ENCODE measurements around the gene LPP.

LPP gene, protein sequence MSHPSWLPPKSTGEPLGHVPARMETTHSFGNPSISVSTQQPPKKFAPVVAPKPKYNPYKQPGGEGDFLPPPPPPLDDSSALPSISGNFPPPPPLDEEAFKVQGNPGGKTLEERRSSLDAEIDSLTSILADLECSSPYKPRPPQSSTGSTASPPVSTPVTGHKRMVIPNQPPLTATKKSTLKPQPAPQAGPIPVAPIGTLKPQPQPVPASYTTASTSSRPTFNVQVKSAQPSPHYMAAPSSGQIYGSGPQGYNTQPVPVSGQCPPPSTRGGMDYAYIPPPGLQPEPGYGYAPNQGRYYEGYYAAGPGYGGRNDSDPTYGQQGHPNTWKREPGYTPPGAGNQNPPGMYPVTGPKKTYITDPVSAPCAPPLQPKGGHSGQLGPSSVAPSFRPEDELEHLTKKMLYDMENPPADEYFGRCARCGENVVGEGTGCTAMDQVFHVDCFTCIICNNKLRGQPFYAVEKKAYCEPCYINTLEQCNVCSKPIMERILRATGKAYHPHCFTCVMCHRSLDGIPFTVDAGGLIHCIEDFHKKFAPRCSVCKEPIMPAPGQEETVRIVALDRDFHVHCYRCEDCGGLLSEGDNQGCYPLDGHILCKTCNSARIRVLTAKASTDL

GRCh38 chr3:188154014-188154808 lies at the start of gene LPP:
Gene LPP (plus strand): TSS chr3:188154157. CDS start chr3:188406121, 251,964 bp downstream.
- Histone ChIP-seq H3K27ac (ENCODE audit: low read depth, low read length) (peak within 1 kb of the TSS; percentile 47), H3K4me3 (ENCODE audit: low read length) (peak within 1 kb of the TSS; percentile 76), H3K79me2 (ENCODE audit: control insufficient read depth, low read length) (peaks cover 29% of the 10 kb centered on the region), H4K20me1 (ENCODE audit: control insufficient read depth, insufficient read depth, low read depth, low read length) (no peaks in the 10 kb centered on the region), H3K4me1 (ENCODE audit: control insufficient read depth, low read length) (peaks cover 62% of the 10 kb centered on the region), H3K27me3 (ENCODE audit: control insufficient read depth, low read length) (no peaks in the 10 kb centered on the region), H3K9me2 (replicated peaks; ENCODE audit: control insufficient read depth, low read length) (no peaks in the 10 kb centered on the region), H3F3A (ENCODE audit: control insufficient read depth, insufficient read depth) (peaks cover 16% of the 10 kb centered on the region), H3K36me3 (ENCODE audit: control insufficient read depth, low read length) (no peaks in the 10 kb centered on the region), H3K9me3 (ENCODE audit: control insufficient read depth, insufficient read depth, low read length) (no peaks in the 10 kb centered on the region), H3K4me2 (ENCODE audit: low read length) (peak within 1 kb of the TSS; percentile 74)
- TF ChIP-seq, protein P1, sequence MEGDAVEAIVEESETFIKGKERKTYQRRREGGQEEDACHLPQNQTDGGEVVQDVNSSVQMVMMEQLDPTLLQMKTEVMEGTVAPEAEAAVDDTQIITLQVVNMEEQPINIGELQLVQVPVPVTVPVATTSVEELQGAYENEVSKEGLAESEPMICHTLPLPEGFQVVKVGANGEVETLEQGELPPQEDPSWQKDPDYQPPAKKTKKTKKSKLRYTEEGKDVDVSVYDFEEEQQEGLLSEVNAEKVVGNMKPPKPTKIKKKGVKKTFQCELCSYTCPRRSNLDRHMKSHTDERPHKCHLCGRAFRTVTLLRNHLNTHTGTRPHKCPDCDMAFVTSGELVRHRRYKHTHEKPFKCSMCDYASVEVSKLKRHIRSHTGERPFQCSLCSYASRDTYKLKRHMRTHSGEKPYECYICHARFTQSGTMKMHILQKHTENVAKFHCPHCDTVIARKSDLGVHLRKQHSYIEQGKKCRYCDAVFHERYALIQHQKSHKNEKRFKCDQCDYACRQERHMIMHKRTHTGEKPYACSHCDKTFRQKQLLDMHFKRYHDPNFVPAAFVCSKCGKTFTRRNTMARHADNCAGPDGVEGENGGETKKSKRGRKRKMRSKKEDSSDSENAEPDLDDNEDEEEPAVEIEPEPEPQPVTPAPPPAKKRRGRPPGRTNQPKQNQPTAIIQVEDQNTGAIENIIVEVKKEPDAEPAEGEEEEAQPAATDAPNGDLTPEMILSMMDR (IDR thresholded peaks at IDR 0.05; ENCODE audit: low read depth, low read length, poor library complexity, severe bottlenecking): no peak
- no peak for TF ChIP-seq EZH2phosphoT487 (IDR thresholded peaks at IDR 0.05; ENCODE audit: borderline replicate concordance, low read length)

DNA sequence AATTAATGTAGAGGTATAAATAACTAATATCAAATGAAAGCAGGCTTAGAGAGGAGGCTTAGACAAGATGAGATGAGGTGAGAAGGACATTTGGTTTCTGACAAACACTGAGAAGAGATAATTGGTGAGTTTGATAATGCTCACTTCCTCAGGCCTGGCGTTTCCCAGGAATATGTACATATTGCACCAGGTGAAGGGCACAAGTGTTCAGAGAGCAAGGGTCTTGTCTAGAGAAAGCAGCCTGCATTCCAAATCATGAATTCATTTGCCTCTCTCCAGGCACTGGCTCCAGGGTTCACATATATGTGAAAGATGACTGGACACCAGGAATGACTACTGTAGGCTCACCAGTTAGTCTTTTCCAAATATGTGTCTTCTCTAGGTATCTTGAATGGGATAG lies 48.0 kb upstream of the LPP start:
- Histone ChIP-seq H3K4me3 (ENCODE audit: low read length) (no peak overlapping the region), H3K4me1 (ENCODE audit: control insufficient read depth, low read length) (peaks cover 80% of the 10 kb centered on the region)

DNA sequence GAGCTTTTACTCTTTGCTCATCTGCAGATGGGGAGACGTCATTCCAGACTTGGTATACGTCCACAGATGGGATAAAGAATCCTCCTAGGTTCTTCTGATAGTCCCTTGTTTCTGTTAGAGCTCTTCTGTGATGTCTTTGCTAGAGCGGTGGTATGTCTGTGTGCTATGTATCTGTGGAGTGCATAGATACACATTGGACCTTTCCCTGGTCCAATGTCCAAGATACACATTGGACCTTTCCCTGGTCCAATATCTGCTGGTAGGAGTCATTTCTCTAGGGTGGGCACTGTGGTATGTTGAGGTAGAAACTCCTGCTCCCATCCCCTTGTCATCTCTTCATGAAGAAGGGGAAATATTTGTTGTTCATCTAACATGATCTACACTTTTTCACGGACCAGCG lies 47.5 kb upstream of the LPP start:
- Histone ChIP-seq H3K4me1 (ENCODE audit: control insufficient read depth, low read length) (peaks cover 84% of the 10 kb centered on the region), H3F3A (ENCODE audit: control insufficient read depth, insufficient read depth) (peaks cover 16% of the 10 kb centered on the region), H3K27ac (ENCODE audit: low read depth, low read length) (no peak overlapping the region), H3K36me3 (ENCODE audit: control insufficient read depth, low read length) (no peaks in the 10 kb centered on the region), H3K4me2 (ENCODE audit: low read length) (no peak overlapping the region), H3K4me3 (ENCODE audit: low read length) (no peak overlapping the region), H3K79me2 (ENCODE audit: control insufficient read depth, low read length) (no peaks in the 10 kb centered on the region), H3K9me3 (ENCODE audit: control insufficient read depth, insufficient read depth, low read length) (peaks cover under 1% of the 10 kb centered on the region; the same call in 1 of the 2 replicates), H4K20me1 (ENCODE audit: control insufficient read depth, insufficient read depth, low read depth, low read length) (no peaks in the 10 kb centered on the region), H3K9me2 (replicated peaks; ENCODE audit: control insufficient read depth, low read length) (no peaks in the 10 kb centered on the region), H3K27me3 (ENCODE audit: control insufficient read depth, low read length) (no peaks in the 10 kb centered on the region)
- TF ChIP-seq EZH2phosphoT487 (IDR thresholded peaks at IDR 0.05; ENCODE audit: borderline replicate concordance, low read length): no peak

More for the DNA sequence above, 48.0 kb upstream of the LPP start:
- Histone ChIP-seq H3F3A (ENCODE audit: control insufficient read depth, insufficient read depth) (peaks cover 16% of the 10 kb centered on the region), H3K4me2 (ENCODE audit: low read length) (no peak overlapping the region), H4K20me1 (ENCODE audit: control insufficient read depth, insufficient read depth, low read depth, low read length) (no peaks in the 10 kb centered on the region), H3K27ac (ENCODE audit: low read depth, low read length) (no peak overlapping the region), H3K79me2 (ENCODE audit: control insufficient read depth, low read length) (no peaks in the 10 kb centered on the region), H3K27me3 (ENCODE audit: control insufficient read depth, low read length) (no peaks in the 10 kb centered on the region), H3K9me2 (replicated peaks; ENCODE audit: control insufficient read depth, low read length) (no peaks in the 10 kb centered on the region), H3K9me3 (ENCODE audit: control insufficient read depth, insufficient read depth, low read length) (peaks cover 5% of the 10 kb centered on the region; the same call in 1 of the 2 replicates), H3K36me3 (ENCODE audit: control insufficient read depth, low read length) (no peaks in the 10 kb centered on the region)
- TF ChIP-seq, protein P1 (IDR thresholded peaks at IDR 0.05; ENCODE audit: low read depth, low read length, poor library complexity, severe bottlenecking): no peak
- no peak for TF ChIP-seq EZH2phosphoT487 (IDR thresholded peaks at IDR 0.05; ENCODE audit: borderline replicate concordance, low read length)
